HG02885 (cell line): ENCODE data around the gene RNF14.
"Not testable (repeated sequence)": the region's sequence is repeated elsewhere in the genome, so short reads cannot be mapped to it uniquely, and the experiment has no call there.

ENCODE experiments used
- ATAC-seq: cut with Tn5 transposase; IDR thresholded peaks from one replicate; pipeline ENCODE4 v1.9.1; 2021; ENCODE audit warnings: mild to moderate bottlenecking; ENCODE audit not compliant: unreplicated experiment, poor library complexity

Gene RNF14

DNA sequence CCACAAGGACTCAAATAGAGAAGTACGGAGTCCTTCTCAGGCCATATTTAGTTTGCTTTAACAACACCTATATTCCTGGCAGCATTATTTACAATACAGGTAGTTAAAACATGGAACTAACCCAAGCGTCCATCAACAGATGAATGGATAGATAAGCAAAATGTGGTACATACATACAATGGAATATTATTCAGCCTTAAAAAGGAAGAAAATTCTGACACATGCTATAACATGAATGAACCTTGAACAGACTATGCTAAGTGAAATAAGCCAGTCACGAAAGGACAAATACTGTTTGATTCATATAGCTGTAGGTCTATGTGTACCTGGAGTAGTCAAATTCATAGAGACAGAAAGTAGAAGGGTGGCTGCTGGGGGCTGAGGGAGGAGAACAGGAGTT, 68.7 kb downstream of the RNF14 start:
- ATAC-seq, result not testable (repeated sequence)

DNA sequence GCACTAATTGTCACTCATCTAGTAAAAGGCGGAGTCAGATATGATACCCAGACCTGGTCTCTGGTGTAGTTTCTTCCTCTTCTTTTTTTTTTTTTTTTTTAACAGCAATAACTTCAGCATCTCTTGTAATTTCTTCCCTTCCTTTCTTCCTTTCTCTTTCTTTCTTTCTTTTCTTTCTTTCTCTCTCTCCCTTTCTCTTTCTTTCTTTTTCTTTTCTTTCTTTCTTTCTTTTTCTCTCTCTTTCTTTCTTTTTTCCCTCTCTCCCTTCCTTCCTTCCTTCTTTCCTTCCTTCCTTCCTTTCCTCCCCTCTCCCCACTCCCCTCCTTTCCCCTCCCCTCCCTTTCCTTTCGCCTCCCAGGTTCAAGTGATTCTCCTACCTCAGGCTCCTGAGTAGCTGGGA, 69.8 kb downstream of the RNF14 start:
- ATAC-seq, result no peak
